Measurements from ENCODE around the gene APCDD1L.

GRCh38 chr20:58496429-58496769, 18.8 kb downstream of the APCDD1L start:
- TF ChIP-seq EGR1 (IDR thresholded peaks at IDR 0.05) (no peak), RAD21 (IDR thresholded peaks at IDR 0.05; ENCODE audit: low read depth) (no peak), TCF12 (IDR thresholded peaks at IDR 0.05; ENCODE audit: low read depth) (no peak), REST (IDR thresholded peaks at IDR 0.05; ENCODE audit: low read depth) (no peak), CREB1 (IDR thresholded peaks at IDR 0.05; ENCODE audit: low read depth) (no peak), MAX (IDR thresholded peaks at IDR 0.05) (no peak), EP300 (IDR thresholded peaks at IDR 0.05; ENCODE audit: borderline replicate concordance) (no peak), CEBPB (IDR thresholded peaks at IDR 0.05) (no peak), NFIC (IDR thresholded peaks at IDR 0.05) (no peak), YY1 (IDR thresholded peaks at IDR 0.05; ENCODE audit: low read depth) (no peak), TEAD4 (IDR thresholded peaks at IDR 0.05) (no peak), FOXM1 (IDR thresholded peaks at IDR 0.05; ENCODE audit: borderline replicate concordance, low read depth) (no peak)

Measured in Ishikawa (cell line).